Measurements from ENCODE around the gene ETS2.

Gene ETS2

DNA sequence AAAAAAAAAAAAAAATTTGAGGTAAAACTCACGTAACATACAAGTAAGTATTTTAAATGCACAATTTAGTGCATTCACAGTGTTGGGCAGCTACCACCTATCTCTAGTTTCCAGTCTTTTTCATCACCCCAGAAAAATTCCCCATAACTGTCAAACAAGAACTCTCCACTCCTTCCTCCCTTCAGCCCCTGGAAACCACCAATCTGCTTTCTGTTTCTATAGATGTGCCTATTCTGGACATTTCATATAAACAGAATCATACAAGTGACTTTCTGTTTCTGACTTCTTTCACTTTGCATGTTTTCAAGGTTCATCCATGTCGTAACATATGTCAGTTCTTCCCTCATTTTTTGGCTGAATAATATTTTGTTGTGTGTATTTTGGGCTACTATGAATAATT lies 24.9 kb upstream of the ETS2 start:
- DNase-seq (ENCODE audit: low read depth) = no peak

DNA sequence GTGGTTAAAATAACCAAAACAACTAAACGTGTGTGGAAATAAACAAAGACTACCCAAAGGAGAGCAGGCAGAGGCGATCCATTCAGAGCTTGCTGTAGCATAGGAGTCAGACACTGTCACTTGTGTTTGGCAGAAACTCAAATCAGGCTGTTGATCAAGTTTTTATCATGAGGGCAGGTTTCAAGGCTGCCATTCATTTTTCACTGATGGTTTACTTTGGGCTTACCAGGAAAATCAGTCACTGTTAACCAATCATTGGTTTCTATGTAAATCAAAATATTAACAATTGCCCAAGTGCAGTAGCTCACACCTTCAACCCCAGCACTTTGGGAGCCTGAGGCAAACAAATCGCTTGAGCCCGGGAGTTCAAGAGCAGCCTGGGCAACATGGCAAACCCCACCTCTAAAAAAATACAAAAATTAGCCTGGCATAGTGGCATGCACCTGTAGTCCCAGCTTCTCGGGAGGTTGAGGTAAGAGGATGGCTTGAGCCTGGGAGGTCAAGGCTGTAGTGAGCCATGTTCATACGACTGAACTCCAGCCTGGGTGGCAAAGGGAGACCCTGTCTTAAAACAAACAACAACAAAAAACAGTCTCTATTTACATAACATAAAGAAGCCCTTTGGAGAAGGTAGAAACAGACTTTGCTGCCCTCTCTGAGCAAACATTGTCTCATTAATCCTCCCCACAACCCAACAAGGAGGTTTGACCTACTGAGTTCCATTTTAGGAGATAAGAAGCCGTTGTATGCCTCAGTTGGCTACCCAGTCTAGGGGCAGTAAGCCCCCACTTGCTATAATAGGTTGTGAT lies 21.1 kb upstream of the ETS2 start:
- no peak for DNase-seq (ENCODE audit: low read depth)

DNA sequence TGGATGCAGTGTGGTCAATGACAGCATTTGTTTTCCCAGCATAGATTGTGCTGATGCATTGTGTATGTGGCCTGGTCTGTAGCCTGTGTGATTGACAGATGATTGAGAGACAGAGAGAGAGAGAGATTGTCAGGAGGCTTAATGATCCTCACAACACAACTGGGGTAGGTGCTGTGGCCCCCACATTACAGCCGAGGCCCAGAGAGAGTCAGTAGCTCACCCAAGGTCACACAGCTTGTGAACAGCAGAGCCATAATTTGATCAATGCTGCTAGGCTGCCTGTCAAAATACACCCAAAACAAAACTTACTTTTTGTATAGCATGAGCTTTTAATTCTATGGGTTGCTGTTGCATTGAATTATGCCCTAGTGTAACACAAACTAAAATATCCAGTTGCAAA lies 20.2 kb upstream of the ETS2 start:
- no peak for DNase-seq (ENCODE audit: low read depth)

DNA sequence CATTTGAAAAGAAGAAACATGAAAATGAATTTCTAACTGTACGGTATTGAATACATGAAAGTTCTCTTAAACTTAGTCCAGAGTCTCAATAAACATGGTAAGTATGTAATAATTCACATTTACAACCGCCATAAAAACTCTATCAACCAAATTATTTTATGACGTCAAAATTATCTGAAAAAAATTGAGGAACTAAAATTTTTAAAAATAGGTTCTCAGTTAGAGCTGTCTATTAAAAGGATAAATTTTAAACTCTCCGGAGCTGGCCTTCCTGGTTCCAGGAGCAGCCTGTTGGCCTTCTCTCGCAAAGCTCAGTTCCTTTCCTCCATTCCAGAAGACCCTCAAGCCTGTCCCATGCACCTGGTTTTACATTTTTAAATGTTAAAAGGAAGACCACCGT lies 18.7 kb upstream of the ETS2 start:
- no peak for DNase-seq (ENCODE audit: low read depth)

DNA sequence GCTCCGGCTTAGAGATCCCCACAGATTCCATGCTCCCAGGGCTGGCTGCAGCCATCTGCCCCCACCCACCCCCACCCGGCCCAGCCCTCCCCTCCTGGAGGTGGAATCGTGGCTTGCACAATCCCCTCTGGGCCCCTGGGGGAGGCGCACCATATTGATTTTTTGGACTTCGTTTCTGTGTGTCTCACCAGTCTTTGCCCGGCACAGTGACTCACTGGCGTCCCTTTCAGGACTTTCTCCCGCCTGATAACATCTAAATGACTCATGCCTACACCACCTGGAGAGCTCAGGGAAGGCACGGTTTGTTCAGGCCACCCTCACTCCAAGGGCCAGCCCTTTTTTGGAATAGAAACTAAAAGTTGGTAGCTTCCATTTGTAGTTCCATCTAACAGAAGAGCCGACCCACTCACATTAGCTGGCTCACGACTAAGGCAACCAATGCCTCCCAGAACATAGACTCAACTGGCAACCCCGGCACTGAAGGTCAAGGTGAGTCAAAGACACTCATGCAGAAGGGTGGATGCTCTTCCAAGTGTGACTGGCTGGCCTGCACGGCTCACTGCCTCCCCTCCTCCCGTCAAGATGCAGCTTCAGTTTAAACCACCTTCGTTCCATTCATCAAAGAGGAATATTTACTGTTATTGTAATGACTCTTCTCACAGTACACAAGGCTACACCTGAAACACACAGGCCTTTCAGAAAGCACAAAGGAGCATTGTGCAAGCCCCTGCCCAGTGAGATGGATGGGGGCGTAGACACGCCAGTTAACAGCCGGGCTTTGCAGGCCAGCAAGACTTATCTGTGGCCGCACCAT lies 18.1 kb upstream of the ETS2 start:
- no peak for DNase-seq (ENCODE audit: low read depth)

DNA sequence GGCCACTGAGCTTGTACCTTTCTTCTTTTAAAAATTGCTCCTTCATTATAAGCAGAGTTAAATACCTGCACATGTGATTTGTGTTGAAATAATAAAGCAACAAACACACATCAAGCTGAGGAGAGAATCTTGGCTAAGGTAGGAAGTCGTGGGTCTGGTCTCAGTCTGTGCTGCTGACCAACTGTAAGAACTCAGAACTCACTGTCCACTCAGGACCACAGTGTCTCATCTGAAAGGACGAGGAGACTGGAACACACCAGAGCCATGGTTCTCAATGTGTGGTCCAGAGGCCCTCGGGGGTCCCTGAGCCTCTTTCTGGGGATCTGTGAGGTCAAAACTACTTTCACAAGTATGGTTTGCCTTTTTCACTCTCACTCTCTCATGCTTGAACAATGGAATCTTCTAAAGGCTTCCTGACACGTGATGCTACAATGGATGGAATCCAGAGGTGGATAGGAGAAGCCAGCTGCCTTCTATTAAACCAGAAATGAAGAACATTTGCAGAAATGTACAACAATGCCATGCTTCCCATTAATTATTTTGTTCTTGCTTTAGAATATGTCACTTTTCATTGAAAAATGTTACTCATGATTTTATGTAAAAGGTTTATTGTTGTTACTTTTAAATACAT lies 17.3 kb upstream of the ETS2 start:
- no peak for DNase-seq (ENCODE audit: low read depth)

DNA sequence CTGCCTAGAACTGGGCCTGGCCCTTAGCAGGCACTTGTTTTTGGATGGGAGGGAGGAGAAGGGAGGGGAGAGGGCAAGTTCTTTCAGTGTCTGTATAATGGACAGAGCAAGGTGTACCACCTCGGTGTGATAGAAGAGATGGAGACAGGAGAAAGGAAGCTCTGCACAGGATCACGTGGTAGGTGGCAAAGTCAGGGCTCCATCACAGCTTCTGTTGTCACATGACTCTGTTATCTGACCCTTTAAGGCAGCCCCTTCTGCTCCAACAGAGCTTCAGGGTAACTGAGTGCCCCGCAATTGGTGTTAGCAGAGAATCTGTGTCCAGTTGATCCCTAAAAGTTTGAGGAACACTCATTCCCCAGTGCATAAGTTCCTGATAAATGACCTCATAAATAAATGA lies 16.5 kb upstream of the ETS2 start:
- no peak for DNase-seq (ENCODE audit: low read depth)

DNA sequence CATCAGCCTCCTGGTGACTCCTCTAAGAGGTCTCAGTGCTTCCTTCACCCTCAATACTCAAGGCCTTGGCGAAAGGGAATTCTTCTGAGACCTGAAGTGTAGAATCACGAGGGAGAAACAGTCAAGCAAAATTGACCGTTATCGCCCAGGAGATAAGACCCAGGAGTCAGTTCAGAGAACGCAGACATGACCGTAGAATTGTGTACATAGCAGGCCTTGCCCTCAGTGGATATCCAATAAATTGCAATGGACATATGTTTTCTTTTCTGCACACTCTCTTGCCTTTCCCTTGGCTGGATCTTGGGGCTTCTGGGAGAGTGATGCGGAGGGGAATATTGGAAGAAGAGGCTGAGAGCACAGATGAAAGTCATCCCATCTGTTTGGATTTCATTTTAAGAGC lies 15.7 kb upstream of the ETS2 start:
- DNase-seq (ENCODE audit: low read depth) = no peak

DNA sequence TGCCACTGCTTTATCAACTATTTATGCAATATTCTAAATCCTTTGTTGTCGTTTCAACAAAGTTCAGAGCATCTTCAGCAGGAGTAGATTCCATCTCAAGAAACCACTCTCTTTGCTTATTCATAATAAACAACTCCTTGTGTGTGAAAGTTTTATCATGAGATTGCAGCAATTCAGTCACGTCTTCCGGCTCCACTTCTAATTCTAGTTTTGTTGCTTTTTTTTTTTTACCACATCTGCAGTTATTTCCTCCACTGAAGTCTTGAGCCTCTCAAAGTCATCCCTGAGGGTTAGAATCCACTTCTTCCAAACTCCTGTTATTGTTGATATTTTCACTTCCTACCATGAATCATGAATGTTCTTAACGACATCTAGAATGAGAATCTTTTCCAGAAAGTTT lies 14.8 kb upstream of the ETS2 start:
- DNase-seq (ENCODE audit: low read depth) = no peak

DNA sequence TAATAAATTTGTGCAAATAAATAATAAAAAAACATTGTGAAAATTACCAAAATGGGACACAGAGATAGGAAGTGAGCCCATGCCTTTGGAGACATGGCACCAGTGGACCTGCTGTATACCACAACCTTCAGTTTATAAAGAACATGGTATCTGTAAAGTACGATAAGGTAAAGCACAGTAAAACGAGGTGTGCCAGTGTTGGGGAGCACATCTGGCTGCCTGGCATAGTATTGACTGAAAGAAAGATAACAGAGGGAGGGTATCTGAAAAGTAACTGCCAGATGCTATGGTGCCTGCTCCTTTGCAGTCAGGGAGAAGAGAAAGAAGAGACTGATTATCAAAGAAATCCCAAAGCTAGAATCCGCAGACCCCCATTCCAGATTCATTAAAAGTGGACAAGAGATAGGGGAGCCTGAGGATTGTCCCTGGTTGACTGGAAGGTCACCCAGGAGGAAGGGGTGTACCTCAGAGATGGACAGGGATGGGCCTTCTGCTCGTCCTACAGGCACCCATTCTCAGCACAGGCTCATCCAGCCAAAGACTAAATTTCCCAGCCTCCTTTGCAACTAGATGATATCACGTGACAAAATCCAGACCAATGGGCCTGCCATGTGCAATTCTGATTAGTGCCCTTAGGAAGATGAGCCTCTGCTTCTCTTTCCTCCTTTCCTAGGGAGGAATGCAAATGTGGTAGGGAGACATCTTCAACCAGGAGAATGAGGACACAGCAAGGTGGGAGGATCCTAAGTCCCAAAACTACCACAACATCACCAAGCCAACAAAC lies 12.9 kb upstream of the ETS2 start:
- DNase-seq (ENCODE audit: low read depth) = no peak

DNA sequence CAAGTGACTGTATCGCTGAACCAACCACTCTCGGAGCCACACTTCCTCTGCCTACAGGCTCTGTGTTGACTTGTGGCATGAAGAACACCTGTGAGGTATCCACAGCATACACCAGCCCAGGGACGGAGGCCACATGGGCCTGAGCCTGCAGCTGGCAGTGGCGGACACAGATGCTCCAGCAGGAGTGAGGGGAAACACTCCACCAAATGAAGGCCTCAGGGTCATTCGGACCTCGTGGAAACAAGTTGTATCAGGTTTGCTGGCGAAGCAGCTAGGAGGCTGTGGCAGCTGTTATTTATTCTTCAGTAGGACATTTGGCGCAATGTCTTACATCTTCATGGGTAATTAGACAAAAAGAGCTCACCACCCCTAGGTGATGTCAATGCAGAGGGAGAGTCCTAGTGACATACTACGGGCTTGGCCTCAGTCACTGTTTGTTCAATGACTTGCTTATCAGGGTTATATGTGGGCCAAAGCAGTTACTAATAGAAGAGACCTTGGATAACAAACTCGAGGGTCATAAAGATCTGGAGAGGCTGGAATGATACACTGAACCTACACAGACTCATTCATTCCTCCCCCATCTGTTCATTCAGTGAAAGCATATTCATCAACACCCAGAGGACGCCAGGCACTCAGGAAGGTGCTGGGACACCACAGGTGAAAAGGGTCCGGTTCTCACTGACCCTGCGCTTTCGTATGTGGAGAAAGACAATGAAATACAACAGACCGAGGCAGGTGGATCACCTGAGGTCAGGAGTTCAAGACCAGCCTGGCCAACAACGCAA lies 11.6 kb upstream of the ETS2 start:
- DNase-seq (ENCODE audit: low read depth) = no peak

DNA sequence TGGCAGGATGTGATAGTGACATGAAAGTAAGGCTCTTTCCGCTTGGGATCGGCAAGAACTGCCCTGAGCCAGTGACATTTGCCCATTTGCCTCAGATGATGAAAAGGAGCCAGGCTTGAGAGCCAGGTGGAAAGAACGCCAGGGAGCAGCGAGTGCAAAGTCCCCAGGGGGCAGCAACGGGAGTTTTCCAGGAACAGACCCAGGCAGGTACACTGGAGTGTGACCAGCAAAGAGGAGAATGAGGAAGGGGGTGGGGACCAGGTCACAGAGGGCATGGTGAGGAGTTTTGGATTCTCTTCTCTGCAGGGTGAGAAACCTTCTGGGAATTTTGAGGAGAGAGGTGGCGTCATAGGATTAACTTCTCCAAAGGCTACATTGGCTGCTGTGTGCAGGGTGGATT lies 10.8 kb upstream of the ETS2 start:
- DNase-seq (ENCODE audit: low read depth) = no peak

DNA sequence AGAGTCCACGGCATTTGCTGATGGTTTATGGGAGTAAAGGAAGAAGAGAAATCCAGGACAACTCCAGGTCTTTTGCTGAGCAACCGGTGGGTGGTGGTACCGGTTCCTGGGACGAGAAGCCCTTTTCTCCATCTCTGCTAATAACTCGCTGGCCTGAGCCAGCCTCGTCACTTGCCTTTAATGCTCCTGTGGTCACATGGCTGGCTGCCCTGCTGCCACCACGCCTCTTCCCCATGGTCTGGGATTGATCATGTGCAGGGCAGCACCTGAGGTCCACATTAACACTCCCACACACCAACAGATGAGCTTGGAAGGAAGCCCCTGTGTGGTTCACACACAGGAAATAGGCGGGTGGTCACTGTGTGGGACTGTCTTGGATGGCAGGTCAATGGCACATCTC lies 10.3 kb upstream of the ETS2 start:
- DNase-seq (ENCODE audit: low read depth) = no peak

DNA sequence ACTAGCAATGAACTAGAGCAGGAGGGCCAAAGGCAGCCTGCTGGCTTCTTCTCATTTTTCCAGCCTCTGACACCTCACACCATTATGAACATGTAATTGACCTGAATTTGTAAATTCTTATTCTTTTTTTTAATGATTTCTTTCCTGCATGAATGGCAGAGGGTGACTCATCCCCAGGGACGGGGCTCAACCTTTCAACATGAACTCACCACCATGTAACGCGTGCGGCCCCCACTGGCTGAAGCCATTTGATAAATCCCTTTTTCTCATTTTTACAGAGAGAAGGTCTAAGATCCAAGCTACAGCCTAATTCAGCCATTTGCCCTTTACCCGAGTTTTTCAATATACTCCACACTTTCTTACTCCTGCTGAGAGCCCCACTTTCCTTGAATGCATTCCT lies 9.3 kb upstream of the ETS2 start:
- no peak for DNase-seq (ENCODE audit: low read depth)

DNA sequence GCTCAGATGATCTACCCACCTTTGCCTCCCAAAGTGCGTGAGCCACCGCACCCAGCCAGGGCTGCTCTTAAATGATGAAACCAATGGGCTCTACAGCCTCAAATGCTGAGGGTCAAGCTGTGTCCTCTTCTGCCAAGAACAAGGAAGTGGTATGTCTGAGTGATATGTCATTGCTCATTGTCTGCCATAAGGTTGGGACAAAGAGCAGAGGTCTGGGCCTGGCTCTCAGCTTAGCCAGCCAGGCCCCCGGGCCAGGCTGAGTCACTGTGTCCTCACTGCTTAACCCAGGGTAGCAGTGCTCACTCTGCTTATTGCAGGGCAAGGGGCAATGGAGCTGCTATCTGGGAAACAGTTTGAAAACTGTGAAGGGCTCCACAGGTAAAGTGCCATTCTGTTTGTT lies 8.3 kb upstream of the ETS2 start:
- no peak for DNase-seq (ENCODE audit: low read depth)

DNA sequence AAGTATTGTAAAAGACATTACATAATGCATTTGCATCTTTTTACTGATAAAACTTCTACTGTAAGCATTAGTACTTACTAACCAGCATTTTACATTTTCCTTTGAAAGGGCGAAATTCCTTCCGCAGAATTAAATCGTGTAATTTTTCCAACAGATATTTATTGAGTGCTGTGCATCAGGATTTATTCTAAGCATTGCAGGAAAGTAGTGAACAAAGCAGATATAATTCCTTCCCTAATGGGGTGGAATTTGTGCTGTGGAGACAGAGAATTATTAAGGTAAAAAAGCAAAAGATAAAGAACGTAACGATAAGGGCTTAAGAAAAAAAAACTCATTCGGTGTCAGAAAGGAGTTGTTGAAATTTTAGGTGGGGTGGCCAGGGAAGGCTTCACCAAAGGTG lies 7.6 kb upstream of the ETS2 start:
- no peak for DNase-seq (ENCODE audit: low read depth)

DNA sequence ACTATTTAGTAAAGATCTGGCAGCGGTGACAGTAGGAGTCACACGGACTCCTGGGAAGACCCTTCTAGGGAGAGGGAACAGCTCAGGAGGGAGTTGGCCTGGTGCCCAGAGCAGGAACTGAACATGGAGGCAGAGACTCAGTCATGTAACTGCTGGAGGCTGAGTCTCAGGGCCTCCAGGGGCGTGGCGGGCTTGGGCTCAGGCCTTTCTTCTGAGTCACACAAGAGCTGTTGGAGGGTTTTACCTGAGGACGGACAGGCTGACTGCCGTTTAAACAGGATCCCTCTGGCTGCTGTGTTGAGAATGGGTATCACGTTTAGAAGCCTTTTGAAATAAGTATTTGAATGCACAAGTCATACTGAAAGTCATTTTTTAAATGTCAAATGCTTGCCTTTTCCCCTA lies 7.2 kb upstream of the ETS2 start:
- no peak for DNase-seq (ENCODE audit: low read depth)

DNA sequence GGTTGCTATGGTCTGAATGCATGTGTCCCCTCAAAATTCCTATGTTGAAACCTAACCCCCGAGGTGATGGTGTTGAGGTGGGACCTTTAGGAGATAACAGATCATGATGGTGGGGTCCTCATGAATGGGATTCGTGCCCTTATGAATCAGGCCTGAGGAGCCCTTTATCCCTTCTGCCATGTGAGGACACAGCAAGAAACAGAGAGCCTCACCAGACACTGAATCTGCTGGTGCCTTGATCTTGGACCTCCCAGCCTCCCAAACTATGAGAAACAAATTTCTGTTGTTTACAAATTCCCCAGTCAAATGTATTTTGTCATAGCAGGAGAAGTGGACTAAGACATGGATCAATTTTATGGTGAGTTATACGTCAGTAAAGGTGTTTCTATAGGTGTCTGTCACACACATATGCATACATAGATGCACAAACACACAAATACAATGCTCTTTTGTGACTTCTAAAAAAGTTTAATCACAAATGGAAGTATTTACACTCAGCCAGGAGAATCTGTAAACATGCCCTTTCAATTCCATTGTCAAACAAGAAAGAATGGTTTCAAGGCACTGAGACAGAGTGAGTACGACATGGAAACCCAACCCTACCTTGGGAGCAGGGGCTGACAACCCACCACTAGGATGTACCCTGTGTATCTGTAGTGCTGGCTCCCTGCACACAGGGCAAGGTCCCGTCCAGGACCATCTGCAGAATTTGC lies 5.5 kb upstream of the ETS2 start:
- no peak for DNase-seq (ENCODE audit: low read depth)

DNA sequence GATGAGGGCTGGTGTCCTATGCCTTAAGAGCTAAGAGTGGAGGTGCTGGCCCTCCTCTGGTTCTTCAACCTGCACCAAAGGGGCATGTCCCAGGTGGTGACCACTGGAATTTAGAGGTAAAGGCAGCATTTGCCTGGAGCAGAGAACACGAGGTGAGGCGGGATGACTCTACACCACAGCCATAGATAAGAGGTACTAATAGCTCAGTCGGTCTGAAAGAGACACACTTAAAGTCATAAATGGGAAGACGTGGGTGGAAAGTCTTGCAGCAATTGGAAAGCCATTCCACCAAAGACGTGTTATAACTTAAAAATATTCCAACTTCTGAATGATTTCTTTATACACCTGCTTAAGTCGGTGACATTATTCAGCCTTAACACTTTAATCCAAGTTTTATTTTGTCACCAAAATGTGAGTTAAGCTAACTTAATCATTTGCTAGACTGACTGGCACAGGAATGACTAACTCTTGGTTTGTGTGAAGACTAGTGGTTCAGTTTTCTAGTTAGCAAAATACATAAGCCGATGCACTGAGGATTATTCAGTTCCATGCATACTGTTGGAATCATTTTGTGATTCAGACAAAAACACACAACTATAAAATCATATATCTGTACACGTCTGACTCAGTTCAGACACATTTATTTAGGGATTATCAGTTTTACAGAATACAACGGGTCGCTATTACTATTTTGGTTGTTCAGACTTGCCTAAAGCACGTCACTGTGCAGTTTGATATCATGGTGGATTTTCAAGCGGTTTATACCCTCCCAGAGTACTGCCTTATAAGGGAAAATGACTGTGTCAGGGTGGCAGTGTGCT lies 4.6 kb upstream of the ETS2 start:
- no peak for DNase-seq (ENCODE audit: low read depth)

Measured in activated T-cell treated with anti-CD3 and anti-CD28 coated beads for 24 hours (primary cell).